Activated CD8-positive, alpha-beta T cell treated with anti-CD3 and anti-CD28 coated beads, Interleukin-2, amount 10 ng/mL, durations not matched to agents 7 days and 5 days (primary cell): Measurements from ENCODE around the gene HNRNPA1L2. TPM values are rescaled to one million over a fixed set of nuclear protein-coding genes. Genes with fewer than 3 reads are reported as not detected.
"Not testable (repeated sequence)": the region's sequence is repeated elsewhere in the genome, so short reads cannot be mapped to it uniquely, and the experiment has no call there.

Source experiments
- ATAC-seq: fragments of 150-1000 bp; cut with Tn5 transposase; one replicate; pipeline ENCODE4 v1.10.0; 2021; ENCODE audit warnings: moderate library complexity
- CTCF ChIA-PET: fragments of 350-600 bp; sonication (Branson Sonifier 250); formaldehyde crosslinking; loops from one replicate; lab custom pipeline; 2021; ENCODE audit warnings: antibody characterized with exemption; lab: Charles Lee
- POLR2A ChIA-PET: fragments of 350-600 bp; sonication (Branson Sonifier 250); formaldehyde crosslinking; loops from one replicate; lab custom pipeline; 2021; ENCODE audit warnings: antibody characterized with exemption; lab: Charles Lee
- DNase-seq: peaks from one replicate; pipeline ENCODE4 v3.0.0-alpha.2; 2020
- H3K27ac Mint-ChIP-seq: one replicate; pipeline ENCODE4 v1.8.0; 2021; ENCODE audit warnings: mild to moderate bottlenecking, mixed read lengths
- H3K27me3 Mint-ChIP-seq: one replicate; pipeline ENCODE4 v1.8.0; 2021; ENCODE audit warnings: low read depth, mixed read lengths
- H3K36me3 Mint-ChIP-seq: one replicate; pipeline ENCODE4 v1.8.0; 2021; ENCODE audit warnings: low read depth, mixed read lengths
- H3K4me1 Mint-ChIP-seq: one replicate; pipeline ENCODE4 v1.8.0; 2021; ENCODE audit warnings: low read depth, mixed read lengths
- H3K4me3 Mint-ChIP-seq: one replicate; pipeline ENCODE4 v1.8.0; 2021; ENCODE audit warnings: mild to moderate bottlenecking, mixed read lengths
- H3K9me3 Mint-ChIP-seq: one replicate; pipeline ENCODE4 v1.8.0; 2022; ENCODE audit warnings: mixed read lengths; ENCODE audit not compliant: insufficient read depth
- total RNA-seq, 2 experiments: library from RNA; stranded (reverse); gene quantifications; one replicate each; pipeline ENCODE4 v1.2.3, GENCODE V29; 2021

Gene HNRNPA1L2
- 10 to 100 TPM; 10.4 TPM for total RNA-seq

GRCh38 chr13:52642131-52642530 is at the start of gene HNRNPA1L2:
Gene HNRNPA1L2, plus strand, starts transcription at chr13:52642431. Its CDS starts 62 bp downstream, at chr13:52642493.
- H3K27me3 Mint-ChIP-seq: no peaks in the 10 kb centered on the region
- no peaks in the 10 kb centered on the region for H3K9me3 Mint-ChIP-seq
- CTCF ChIA-PET: no interaction called here
- DNase-seq: no peak
- peaks cover 43% of the 10 kb centered on the region for H3K36me3 Mint-ChIP-seq
- POLR2A ChIA-PET: no interaction called here
- no peak within 1 kb of the TSS for H3K27ac Mint-ChIP-seq
- peaks cover 6% of the 10 kb centered on the region for H3K4me1 Mint-ChIP-seq
- no peak within 1 kb of the TSS for H3K4me3 Mint-ChIP-seq
- no peak for ATAC-seq

- DNase-seq, H3K4me3 Mint-ChIP-seq, H3K27ac Mint-ChIP-seq, H3K9me3 Mint-ChIP-seq, ATAC-seq, H3K4me1 Mint-ChIP-seq, H3K36me3 Mint-ChIP-seq, CTCF ChIA-PET, POLR2A ChIA-PET: not testable (repeated sequence)
- H3K27me3 Mint-ChIP-seq: peaks cover 20% of the 10 kb centered on the region
These were observed 49.1 kb upstream of the HNRNPA1L2 start for GRCh38 chr13:52593175-52593574.

GRCh38 chr13:52593812-52594211 is 48.4 kb upstream of the HNRNPA1L2 start:
- DNase-seq, H3K36me3 Mint-ChIP-seq, H3K4me3 Mint-ChIP-seq, POLR2A ChIA-PET, CTCF ChIA-PET, H3K9me3 Mint-ChIP-seq, H3K4me1 Mint-ChIP-seq, H3K27ac Mint-ChIP-seq, ATAC-seq: not testable (repeated sequence)
- peaks cover 23% of the 10 kb centered on the region for H3K27me3 Mint-ChIP-seq

GRCh38 chr13:52594295-52594694 is 47.9 kb upstream of the HNRNPA1L2 start:
- H3K27ac Mint-ChIP-seq, CTCF ChIA-PET, POLR2A ChIA-PET, DNase-seq, ATAC-seq, H3K4me1 Mint-ChIP-seq, H3K4me3 Mint-ChIP-seq, H3K9me3 Mint-ChIP-seq, H3K36me3 Mint-ChIP-seq: not testable (repeated sequence)
- H3K27me3 Mint-ChIP-seq: peaks cover 22% of the 10 kb centered on the region

- Mint-ChIP-seq H3K4me1 (peaks cover 15% of the 10 kb centered on the region), H3K9me3 (no peaks in the 10 kb centered on the region), H3K27me3 (peaks cover 24% of the 10 kb centered on the region), H3K36me3 (no peaks in the 10 kb centered on the region), H3K4me3 (no peak overlapping the region), H3K27ac (no peak overlapping the region)
- ATAC-seq: no peak
- CTCF ChIA-PET: interaction anchor here (1.0 kb wide), 1 partner anchor 19 kb away, joined by 3 read pairs; no protein-coding TSS in a partner anchor
- no peak for DNase-seq
- POLR2A ChIA-PET: no interaction called here
These were observed 44.6 kb upstream of the HNRNPA1L2 start for GRCh38 chr13:52597676-52598075.

- POLR2A ChIA-PET: interaction anchor here (0.8 kb wide), 1 partner anchor 52 kb away, joined by 3 read pairs; no protein-coding TSS in a partner anchor
- DNase-seq (no peak), ATAC-seq (no peak)
- Mint-ChIP-seq H3K27ac (no peak overlapping the region), H3K4me3 (peak overlapping the region; percentile 64), H3K9me3 (no peaks in the 10 kb centered on the region), H3K27me3 (peaks cover 22% of the 10 kb centered on the region), H3K4me1 (peaks cover 15% of the 10 kb centered on the region), H3K36me3 (no peaks in the 10 kb centered on the region)
- CTCF ChIA-PET: interaction anchor here (1.4 kb wide), 1 partner anchor 10 kb away, joined by 3 read pairs; no protein-coding TSS in a partner anchor
These were observed 43.0 kb upstream of the HNRNPA1L2 start for GRCh38 chr13:52599037-52599847.

GRCh38 chr13:52599848-52600603 is 42.2 kb upstream of the HNRNPA1L2 start:
- H3K27ac Mint-ChIP-seq: no peak overlapping the region
- ChIA-PET POLR2A (interaction anchor here (0.8 kb wide), 1 partner anchor 52 kb away, joined by 3 read pairs; no protein-coding TSS in a partner anchor), CTCF (interaction anchor here (1.4 kb wide), 1 partner anchor 9 kb away, joined by 3 read pairs; no protein-coding TSS in a partner anchor)
- DNase-seq (no peak), ATAC-seq (peak; percentile 76)
- peak overlapping the region; percentile 64 for H3K4me3 Mint-ChIP-seq
- H3K27me3 Mint-ChIP-seq: peaks cover 22% of the 10 kb centered on the region
- H3K4me1 Mint-ChIP-seq: peaks cover 15% of the 10 kb centered on the region
- no peaks in the 10 kb centered on the region for H3K36me3 Mint-ChIP-seq
- H3K9me3 Mint-ChIP-seq: no peaks in the 10 kb centered on the region

- POLR2A ChIA-PET: no interaction called here
- ATAC-seq (no peak), DNase-seq (no peak)
- H3K27ac Mint-ChIP-seq: no peak overlapping the region
- peaks cover 15% of the 10 kb centered on the region for H3K4me1 Mint-ChIP-seq
- peak overlapping the region; percentile 43 for H3K4me3 Mint-ChIP-seq
- no peaks in the 10 kb centered on the region for H3K9me3 Mint-ChIP-seq
- no peaks in the 10 kb centered on the region for H3K36me3 Mint-ChIP-seq
- CTCF ChIA-PET: interaction anchor here (1.4 kb wide), 1 partner anchor 9 kb away, joined by 3 read pairs; no protein-coding TSS in a partner anchor
- peaks cover 22% of the 10 kb centered on the region for H3K27me3 Mint-ChIP-seq
These were observed 41.6 kb upstream of the HNRNPA1L2 start for GRCh38 chr13:52600666-52601065.

GRCh38 chr13:52603316-52603715 is 38.9 kb upstream of the HNRNPA1L2 start:
- H3K27me3 Mint-ChIP-seq: peaks cover 20% of the 10 kb centered on the region
- H3K27ac Mint-ChIP-seq, POLR2A ChIA-PET, DNase-seq, H3K36me3 Mint-ChIP-seq, H3K4me3 Mint-ChIP-seq, H3K9me3 Mint-ChIP-seq, ATAC-seq, CTCF ChIA-PET: not testable (repeated sequence)
- peaks cover 15% of the 10 kb centered on the region for H3K4me1 Mint-ChIP-seq

- H3K4me3 Mint-ChIP-seq, POLR2A ChIA-PET, H3K27ac Mint-ChIP-seq, DNase-seq, ATAC-seq, H3K4me1 Mint-ChIP-seq, H3K36me3 Mint-ChIP-seq, H3K9me3 Mint-ChIP-seq, CTCF ChIA-PET: not testable (repeated sequence)
- H3K27me3 Mint-ChIP-seq: peaks cover 10% of the 10 kb centered on the region
These were observed 36.1 kb upstream of the HNRNPA1L2 start for GRCh38 chr13:52606126-52606525.

- CTCF ChIA-PET: interaction anchor here (0.9 kb wide), 1 partner anchor 46 kb away, joined by 3 read pairs; the partner anchor contains the start of gene SUGT1
These were observed 35.4 kb upstream of the HNRNPA1L2 start for GRCh38 chr13:52606795-52607194.

More at GRCh38 chr13:52606795-52607194, 35.4 kb upstream of the HNRNPA1L2 start:
- DNase-seq, H3K36me3 Mint-ChIP-seq, H3K27me3 Mint-ChIP-seq, H3K4me3 Mint-ChIP-seq, H3K4me1 Mint-ChIP-seq, POLR2A ChIA-PET, H3K27ac Mint-ChIP-seq, ATAC-seq, H3K9me3 Mint-ChIP-seq: not testable (repeated sequence)
